Activated CD4-positive, alpha-beta T cell treated with anti-CD3 and anti-CD28 coated beads for 36 hours (primary cell): ENCODE results near the gene TIMP2. TPM values are rescaled to one million over a fixed set of nuclear protein-coding genes. Genes with fewer than 3 reads are reported as not detected.
"Not testable (repeated sequence)": the region's sequence is repeated elsewhere in the genome, so short reads cannot be mapped to it uniquely, and the experiment has no call there.

Experiments
- ATAC-seq: fragments of 200-7000 bp; cut with Tn5 transposase; one replicate; pipeline ENCODE4 v1.10.0; 2021; ENCODE audit warnings: mild to moderate bottlenecking, moderate library complexity
- CTCF ChIA-PET: fragments of 350-600 bp; sonication (Branson Sonifier 250); formaldehyde crosslinking; loops from one replicate; lab custom pipeline; 2021; ENCODE audit warnings: antibody characterized with exemption; lab: Charles Lee
- POLR2A ChIA-PET: fragments of 350-600 bp; sonication (Branson Sonifier 250); formaldehyde crosslinking; loops from one replicate; lab custom pipeline; 2021; ENCODE audit warnings: antibody characterized with exemption, inconsistent platforms; lab: Charles Lee
- DNase-seq: peaks from one replicate; pipeline ENCODE4 v3.0.0-alpha.2; 2020
- H3K27ac Mint-ChIP-seq: one replicate; pipeline ENCODE4 v1.8.0; 2021; ENCODE audit warnings: mixed read lengths
- H3K27me3 Mint-ChIP-seq: one replicate; pipeline ENCODE4 v1.8.0; 2021; ENCODE audit warnings: mixed read lengths
- H3K36me3 Mint-ChIP-seq: one replicate; pipeline ENCODE4 v1.8.0; 2021; ENCODE audit warnings: low read depth, mixed read lengths
- H3K4me1 Mint-ChIP-seq: one replicate; pipeline ENCODE4 v1.8.0; 2021; ENCODE audit warnings: mixed read lengths
- H3K4me3 Mint-ChIP-seq: one replicate; pipeline ENCODE4 v1.8.0; 2021; ENCODE audit warnings: mild to moderate bottlenecking, moderate library complexity, mixed read lengths
- H3K9me3 Mint-ChIP-seq: one replicate; pipeline ENCODE4 v1.8.0; 2021; ENCODE audit warnings: low read depth, mixed read lengths
- intact Hi-C, 2 experiments: fragments of 100-400 bp; cut with DNase I in 1 of 2; cut with micrococcal nuclease in 1 of 2; formaldehyde crosslinking; loops; one replicate each; pipeline versions ENCODE4 v1.14.2 to v1.15.1; 2022 to 2024; cut with DNase I, micrococcal nuclease
- total RNA-seq, 2 experiments: library from RNA; stranded (reverse); gene quantifications; one replicate each; pipeline ENCODE4 v1.2.3, GENCODE V29; 2021

The TIMP2 gene
- total RNA-seq, 2 experiments from 2014 or later: 1.6 to 1.9 TPM

DNA sequence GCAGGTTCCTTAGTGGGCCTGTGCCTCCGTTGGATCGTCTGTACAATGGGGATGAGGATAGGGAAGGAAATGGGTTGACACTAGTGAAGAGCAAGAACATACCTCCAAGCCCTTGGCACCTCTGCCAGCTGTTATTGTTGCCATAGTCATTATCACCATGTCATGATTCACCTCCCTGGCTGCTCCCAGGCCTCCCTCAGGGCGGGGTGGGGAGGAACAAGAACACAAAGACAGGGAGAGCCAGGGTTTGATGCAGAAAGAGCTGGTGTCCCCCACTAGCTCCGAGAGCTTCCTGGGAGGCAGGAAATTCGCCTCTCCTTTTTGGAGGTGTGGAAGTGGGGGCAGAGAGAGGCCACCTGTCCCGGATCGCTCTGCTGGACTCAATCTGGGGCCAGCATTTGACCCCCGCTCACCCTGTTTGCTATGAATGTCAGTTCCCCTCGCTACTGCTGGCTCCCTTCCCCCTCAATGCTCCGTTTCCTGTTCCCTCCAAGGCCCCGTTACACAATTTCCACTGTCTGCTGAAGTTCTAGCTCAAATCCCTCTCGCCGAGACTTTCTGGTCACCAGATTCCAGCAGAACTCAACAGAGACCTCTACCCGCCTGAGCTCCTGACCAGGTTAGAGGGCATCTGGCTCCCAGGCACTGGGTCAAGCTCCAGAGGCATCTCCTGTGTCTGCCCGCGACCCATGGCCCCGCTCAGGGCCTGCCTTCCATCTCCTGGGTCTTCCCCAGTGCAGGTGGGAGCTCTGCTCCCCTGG lies 9.1 kb downstream of the TIMP2 start:
- Mint-ChIP-seq H3K4me3 (peak overlapping the region; percentile 47), H3K27me3 (no peaks in the 10 kb centered on the region), H3K4me1 (peaks cover 13% of the 10 kb centered on the region), H3K36me3 (no peaks in the 10 kb centered on the region), H3K9me3 (no peaks in the 10 kb centered on the region), H3K27ac (peak overlapping the region; percentile 69)
- ChIA-PET POLR2A (interaction anchor here (1.1 kb wide), 1 partner anchor 13 kb away, joined by 3 read pairs; the partner anchor contains the start of gene CEP295NL), CTCF (interaction anchor here (0.6 to 1.9 kb wide), 3 partner anchors 26 to 897 kb away, joined by 3 to 7 read pairs (median 4); no protein-coding TSS in a partner anchor)
- peak; percentile 61 for DNase-seq
- intact Hi-C loops: no loop called here
- peak; percentile 87 for ATAC-seq

DNA sequence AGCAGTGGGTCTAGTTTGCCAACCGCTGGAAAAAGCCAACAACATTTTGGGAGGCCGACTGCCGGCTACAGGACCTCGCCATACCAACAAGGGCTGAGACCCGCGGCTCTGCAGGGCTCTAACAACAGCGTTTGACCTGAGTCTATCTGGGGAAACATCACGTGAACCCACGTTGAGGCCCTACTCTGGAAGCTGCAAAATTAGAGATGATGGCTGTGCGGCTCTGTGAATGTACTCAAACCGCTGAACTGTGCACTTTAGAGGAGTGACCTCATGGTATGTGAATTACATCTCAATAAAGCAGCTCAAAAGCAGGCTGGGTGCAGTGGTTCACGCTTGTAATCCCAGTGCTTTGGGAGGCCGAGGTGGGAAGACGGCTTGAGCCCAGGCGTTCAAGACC lies 12.1 kb downstream of the TIMP2 start:
- Mint-ChIP-seq H3K4me3 (no peak overlapping the region), H3K27ac (no peak overlapping the region), H3K36me3 (no peaks in the 10 kb centered on the region), H3K4me1 (peaks cover 13% of the 10 kb centered on the region), H3K27me3 (no peaks in the 10 kb centered on the region), H3K9me3 (no peaks in the 10 kb centered on the region)
- ChIA-PET CTCF (no interaction called here), POLR2A (interaction anchor here (0.6 kb wide), 1 partner anchor 71 kb away, joined by 3 read pairs; no protein-coding TSS in a partner anchor)
- DNase-seq: no peak
- ATAC-seq: no peak
- intact Hi-C loops: no loop called here

DNA sequence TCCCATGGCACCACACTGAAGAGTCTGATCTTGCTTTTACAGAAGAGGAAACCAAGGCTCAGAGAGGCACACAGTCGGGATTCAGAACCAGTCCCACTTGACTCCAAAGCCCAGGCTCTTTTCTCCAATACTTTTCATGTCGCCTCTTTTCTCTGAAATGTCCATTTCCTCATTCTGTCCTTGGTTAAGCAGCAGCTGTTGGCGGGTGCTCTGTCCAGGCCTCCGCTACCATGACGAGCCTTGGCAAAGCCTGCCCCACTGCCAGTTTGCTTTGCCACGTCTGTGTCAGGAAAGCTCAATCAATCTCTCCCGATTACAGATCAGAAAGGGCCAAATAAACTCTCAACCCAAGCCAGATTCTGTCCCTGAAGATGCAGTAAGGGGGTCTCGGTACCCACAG lies 13.1 kb downstream of the TIMP2 start:
- Mint-ChIP-seq H3K9me3 (no peaks in the 10 kb centered on the region), H3K36me3 (no peaks in the 10 kb centered on the region), H3K27me3 (no peaks in the 10 kb centered on the region), H3K4me1 (peaks cover 10% of the 10 kb centered on the region), H3K27ac (no peak overlapping the region), H3K4me3 (no peak overlapping the region)
- ATAC-seq (no peak), DNase-seq (no peak)
- CTCF ChIA-PET: no interaction called here
- POLR2A ChIA-PET: no interaction called here
- intact Hi-C loops: no loop called here

- H3K9me3 Mint-ChIP-seq, DNase-seq, H3K27me3 Mint-ChIP-seq, H3K36me3 Mint-ChIP-seq, H3K4me1 Mint-ChIP-seq, POLR2A ChIA-PET, ATAC-seq, H3K4me3 Mint-ChIP-seq, intact Hi-C loops, H3K27ac Mint-ChIP-seq: not testable (repeated sequence)
- CTCF ChIA-PET: interaction anchor here (0.7 kb wide), 1 partner anchor 18 kb away, joined by 3 read pairs; no protein-coding TSS in a partner anchor
Measured at GRCh38 chr17:78911543-78911942, 13.6 kb downstream of the TIMP2 start.

DNA sequence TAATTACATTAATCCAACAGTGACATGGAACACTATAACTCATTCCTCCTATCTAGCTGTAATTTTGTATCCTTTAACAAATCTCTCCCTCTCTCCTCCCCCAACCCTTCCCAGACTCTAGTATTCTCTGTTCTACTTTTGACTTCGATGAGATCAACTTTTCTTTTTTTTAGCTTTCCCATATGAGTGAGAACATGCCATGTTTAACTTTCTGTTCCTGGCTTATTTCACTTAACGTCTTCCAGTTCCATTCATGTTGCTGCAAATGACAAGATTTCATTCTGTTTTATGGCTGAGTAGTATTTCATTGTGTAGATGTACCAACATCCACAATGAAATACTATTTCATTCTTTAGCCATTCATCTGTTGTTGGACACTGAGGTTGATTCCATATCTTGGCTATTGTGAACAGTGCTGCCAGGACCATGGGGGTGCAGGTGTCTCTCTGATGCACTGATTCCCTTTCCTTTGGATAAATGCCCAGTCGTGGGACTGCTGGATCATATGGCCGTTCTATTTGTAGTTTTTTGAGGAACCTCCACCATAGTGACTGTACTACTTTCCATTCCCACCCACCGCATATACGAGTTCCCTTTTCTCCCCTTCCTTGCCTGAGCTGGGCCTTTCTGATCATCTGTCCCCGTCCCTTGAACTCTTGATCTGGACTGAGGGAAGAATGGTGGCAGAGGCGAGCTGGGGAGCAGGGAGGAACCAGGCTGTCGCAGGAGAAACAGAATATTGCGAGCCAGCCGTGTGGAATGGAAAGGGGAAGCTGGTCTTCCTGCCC lies 14.5 kb downstream of the TIMP2 start:
- CTCF ChIA-PET: interaction anchor here (0.6 to 0.7 kb wide), 2 partner anchors 19 to 172 kb away, joined by 3 read pairs; no protein-coding TSS in a partner anchor
- H3K4me3 Mint-ChIP-seq: no peak overlapping the region
- H3K4me1 Mint-ChIP-seq: peaks cover 1% of the 10 kb centered on the region
- no peaks in the 10 kb centered on the region for H3K36me3 Mint-ChIP-seq
- POLR2A ChIA-PET: no interaction called here
- intact Hi-C loops: no loop called here
- H3K9me3 Mint-ChIP-seq: no peaks in the 10 kb centered on the region
- no peak for DNase-seq
- no peaks in the 10 kb centered on the region for H3K27me3 Mint-ChIP-seq
- no peak for ATAC-seq
- H3K27ac Mint-ChIP-seq: no peak overlapping the region

GRCh38 chr17:78908426-78908825 lies 16.8 kb downstream of the TIMP2 start:
- H3K27ac Mint-ChIP-seq: no peak overlapping the region
- H3K9me3 Mint-ChIP-seq: no peaks in the 10 kb centered on the region
- ChIA-PET CTCF (interaction anchor here (1.2 kb wide), 1 partner anchor 43 kb away, joined by 4 read pairs; no protein-coding TSS in a partner anchor), POLR2A (no interaction called here)
- intact Hi-C loops: no loop called here
- no peak overlapping the region for H3K4me3 Mint-ChIP-seq
- no peak for DNase-seq
- no peaks in the 10 kb centered on the region for H3K36me3 Mint-ChIP-seq
- peaks cover 6% of the 10 kb centered on the region for H3K4me1 Mint-ChIP-seq
- ATAC-seq: no peak
- H3K27me3 Mint-ChIP-seq: no peaks in the 10 kb centered on the region

DNA sequence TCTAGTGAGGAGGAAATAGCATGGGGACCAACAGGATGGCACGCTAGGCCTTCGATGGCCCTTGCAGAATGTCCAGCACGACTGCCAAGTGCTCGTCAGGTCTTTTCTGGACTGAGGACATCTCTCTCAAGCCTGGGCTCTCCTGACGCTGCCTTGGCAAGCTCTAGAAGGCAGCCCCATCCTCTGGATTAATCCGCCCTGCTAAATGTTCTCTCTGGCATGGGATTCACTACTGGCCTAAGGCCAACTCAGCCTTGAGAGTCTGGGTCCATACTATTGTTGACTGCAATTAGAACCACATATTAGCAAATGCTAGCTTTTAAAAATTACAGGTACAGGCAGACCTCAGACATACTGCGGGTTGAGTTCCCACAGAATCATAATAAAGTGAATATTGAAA lies 19.6 kb downstream of the TIMP2 start:
- DNase-seq (no peak), ATAC-seq (no peak)
- ChIA-PET CTCF (no interaction called here), POLR2A (no interaction called here)
- Mint-ChIP-seq H3K27me3 (no peaks in the 10 kb centered on the region), H3K4me1 (peaks cover 15% of the 10 kb centered on the region), H3K36me3 (no peaks in the 10 kb centered on the region), H3K27ac (no peak overlapping the region), H3K9me3 (no peaks in the 10 kb centered on the region), H3K4me3 (no peak overlapping the region)
- intact Hi-C loops: no loop called here

DNA sequence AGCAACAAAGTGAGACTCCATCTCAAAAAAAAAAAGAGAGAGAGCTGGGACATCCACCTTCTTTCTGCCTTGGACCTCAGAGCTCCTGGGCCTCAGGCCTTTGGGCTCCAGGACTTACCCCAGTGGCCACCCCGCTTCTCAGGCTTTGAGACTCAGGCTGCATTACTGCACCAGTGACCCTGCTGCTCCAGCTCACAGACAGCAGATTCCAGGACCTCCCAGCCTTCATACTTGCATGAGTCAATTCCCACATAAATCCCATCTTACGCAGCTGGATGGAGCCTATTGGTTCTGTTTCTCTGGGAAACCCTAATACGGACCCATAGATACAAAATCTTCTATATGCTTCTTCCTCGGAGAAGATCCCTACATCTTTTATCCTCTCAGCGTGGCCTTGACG lies 20.1 kb downstream of the TIMP2 start:
- ATAC-seq (no peak), DNase-seq (no peak)
- Mint-ChIP-seq H3K36me3 (no peaks in the 10 kb centered on the region), H3K4me3 (no peak overlapping the region), H3K9me3 (no peaks in the 10 kb centered on the region), H3K27ac (no peak overlapping the region), H3K4me1 (peaks cover 15% of the 10 kb centered on the region), H3K27me3 (no peaks in the 10 kb centered on the region)
- intact Hi-C loops: no loop called here
- ChIA-PET CTCF (no interaction called here), POLR2A (no interaction called here)

DNA sequence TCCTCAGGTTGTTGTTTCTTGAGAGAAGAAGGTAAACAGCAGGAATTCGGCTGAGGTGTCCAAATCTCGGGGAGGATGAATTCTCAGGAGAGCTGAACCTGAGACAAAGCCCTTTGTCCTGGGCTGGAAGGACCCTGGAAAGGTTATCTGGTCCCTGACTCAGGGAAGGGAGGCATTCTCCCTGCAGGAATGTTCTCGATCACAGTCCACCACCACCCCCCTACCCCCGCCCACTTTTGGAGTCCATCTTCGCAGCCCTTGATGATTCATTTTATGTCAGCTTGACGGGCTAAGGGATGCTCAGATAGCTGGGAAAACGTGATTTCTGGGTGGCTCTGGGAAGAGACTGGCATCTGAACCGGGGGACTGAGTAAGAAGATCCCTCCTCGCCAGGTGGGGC lies 20.8 kb downstream of the TIMP2 start:
- Mint-ChIP-seq H3K4me1 (peaks cover 15% of the 10 kb centered on the region), H3K27me3 (no peaks in the 10 kb centered on the region), H3K9me3 (no peaks in the 10 kb centered on the region), H3K4me3 (no peak overlapping the region), H3K27ac (no peak overlapping the region), H3K36me3 (no peaks in the 10 kb centered on the region)
- no peak for ATAC-seq
- ChIA-PET POLR2A (no interaction called here), CTCF (interaction anchor here (0.8 kb wide), 1 partner anchor 119 kb away, joined by 5 read pairs; no protein-coding TSS in a partner anchor)
- no peak for DNase-seq
- intact Hi-C loops: no loop called here

DNA sequence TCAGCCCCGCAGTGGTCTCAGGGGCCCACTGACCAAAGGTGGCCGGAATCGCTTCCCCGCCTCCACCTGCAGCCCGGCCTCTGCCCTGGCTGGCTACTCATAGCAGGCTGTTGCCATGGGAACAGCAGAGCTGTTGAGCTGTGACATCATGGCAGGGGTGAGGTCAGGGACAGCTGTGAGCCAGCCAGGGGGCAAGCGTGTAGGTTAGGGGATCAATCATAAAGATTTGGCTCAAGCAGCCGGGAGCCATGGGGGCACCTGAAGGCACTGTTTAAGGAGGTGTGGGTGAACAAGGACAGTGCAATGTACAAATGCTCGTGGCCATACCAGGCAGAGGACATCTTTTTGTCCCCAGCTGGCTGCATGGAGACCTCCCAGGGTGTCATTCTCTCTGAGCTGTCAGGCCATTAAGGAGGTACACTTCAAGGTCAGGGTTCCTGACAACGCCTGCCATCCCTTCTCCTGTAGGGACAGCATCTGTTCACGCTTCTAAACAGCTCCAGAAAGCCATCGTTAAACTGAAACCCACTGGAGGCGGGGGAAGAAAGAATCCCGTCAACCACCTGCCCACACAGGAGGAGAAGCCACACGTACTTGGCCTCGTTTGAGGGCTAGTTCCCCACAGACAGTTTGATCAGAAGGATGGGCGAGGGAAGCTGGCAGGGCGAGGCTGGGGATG lies 21.9 kb downstream of the TIMP2 start, which contains the start of gene CEP295NL:
TSS of gene CEP295NL (minus strand) at position 101 of the 679 bp plus-strand sequence. CDS start 1,373 bp downstream, outside the sequence.
- no peak within 1 kb of the TSS for H3K4me3 Mint-ChIP-seq
- peak within 1 kb of the TSS; percentile 61 for H3K27ac Mint-ChIP-seq
- CTCF ChIA-PET: interaction anchor here (0.6 to 1.2 kb wide), 5 partner anchors 20 to 291 kb away, joined by 3 to 5 read pairs (median 3); no protein-coding TSS in a partner anchor

DNA sequence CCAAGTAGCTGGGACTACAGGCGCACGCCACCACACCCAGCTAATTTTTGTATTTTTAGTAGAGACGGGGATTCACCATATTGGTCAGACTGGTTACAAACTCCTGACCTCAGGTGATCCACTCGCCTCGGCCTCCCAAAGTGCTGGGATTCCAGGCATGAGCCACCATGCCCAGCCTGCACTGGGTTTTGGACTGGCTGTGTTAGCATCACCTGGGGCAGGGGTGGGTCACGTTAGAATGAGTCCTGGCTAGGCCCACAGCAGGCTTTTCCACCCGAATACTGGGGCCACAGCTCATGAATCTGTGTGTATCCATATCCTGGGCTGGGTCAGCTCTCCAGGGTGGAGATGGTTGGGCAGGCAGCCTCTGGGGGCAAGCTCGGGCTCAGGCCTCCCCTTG lies 23.0 kb downstream of the TIMP2 start:
- ATAC-seq, H3K9me3 Mint-ChIP-seq, H3K4me3 Mint-ChIP-seq, H3K27ac Mint-ChIP-seq, H3K36me3 Mint-ChIP-seq, intact Hi-C loops, DNase-seq, H3K27me3 Mint-ChIP-seq, POLR2A ChIA-PET: not testable (repeated sequence)
- H3K4me1 Mint-ChIP-seq: peaks cover 15% of the 10 kb centered on the region
- CTCF ChIA-PET: interaction anchor here (0.8 to 1.2 kb wide), 2 partner anchors 12 to 69 kb away, joined by 5 to 6 read pairs; no protein-coding TSS in a partner anchor

More for the DNA sequence above, 21.9 kb downstream of the TIMP2 start, which contains the start of gene CEP295NL:
- Mint-ChIP-seq H3K36me3 (no peaks in the 10 kb centered on the region), H3K4me1 (peaks cover 15% of the 10 kb centered on the region), H3K9me3 (no peaks in the 10 kb centered on the region), H3K27me3 (no peaks in the 10 kb centered on the region)
- ATAC-seq: peak; percentile 81
- intact Hi-C loops: no loop called here
- DNase-seq: peak; percentile 70
- POLR2A ChIA-PET: interaction anchor here (0.8 kb wide), 1 partner anchor 13 kb away, joined by 3 read pairs; no protein-coding TSS in a partner anchor
